B cell (primary cell): ENCODE data around the gene RHCE.

Source experiments
- CTCF ChIP-seq: fragments of 200-600 bp; IDR thresholded peaks from one replicate; pipeline ENCODE4 v1.8.0; 2022; ENCODE audit warnings: antibody characterized with exemption, mild to moderate bottlenecking
- EZH2 ChIP-seq: IDR thresholded peaks from 2 replicates; pipeline ENCODE4 v1.6.1; 2012; ENCODE audit warnings: borderline replicate concordance, low read depth, mild to moderate bottlenecking, moderate library complexity, low read length; ENCODE audit not compliant: insufficient read depth, poor library complexity, severe bottlenecking

GRCh38 chr1:25461849-25462248, 41.2 kb upstream of the RHCE start:
- TF ChIP-seq CTCF, result no peak
- TF ChIP-seq EZH2, result no peak
